GM03348 (cell line): ENCODE results near the gene PTPRN2.

ENCODE experiments used
- DNase-seq: peaks from one replicate; pipeline ENCODE4 v3.0.0; 2012; ENCODE audit warnings: low spot score

Gene PTPRN2

GRCh38 chr7:157863906-157864810 is 723.5 kb downstream of the PTPRN2 start:
- DNase-seq, result no peak

DNA sequence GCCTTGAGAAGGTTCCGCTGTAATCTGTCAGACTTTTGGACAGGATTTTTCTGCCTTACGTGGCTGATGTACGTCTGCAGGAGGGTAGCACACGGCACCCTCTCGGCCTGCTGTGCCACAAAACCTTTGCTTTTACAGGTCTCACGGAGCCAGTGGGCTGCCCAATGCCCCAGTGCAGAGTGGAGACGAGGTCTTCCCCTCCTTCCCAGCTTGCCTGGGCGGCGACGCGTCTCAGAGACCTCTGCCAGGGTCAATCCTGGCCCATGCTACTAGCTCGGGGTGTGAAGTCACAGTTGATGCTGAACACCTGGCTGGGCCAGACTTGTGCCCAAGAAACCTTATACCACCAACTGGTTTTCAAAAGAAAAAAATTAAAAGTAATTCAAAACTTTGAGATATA is 724.4 kb downstream of the PTPRN2 start:
- no peak for DNase-seq

GRCh38 chr7:157862731-157863130 is 724.9 kb downstream of the PTPRN2 start:
- no peak for DNase-seq

DNA sequence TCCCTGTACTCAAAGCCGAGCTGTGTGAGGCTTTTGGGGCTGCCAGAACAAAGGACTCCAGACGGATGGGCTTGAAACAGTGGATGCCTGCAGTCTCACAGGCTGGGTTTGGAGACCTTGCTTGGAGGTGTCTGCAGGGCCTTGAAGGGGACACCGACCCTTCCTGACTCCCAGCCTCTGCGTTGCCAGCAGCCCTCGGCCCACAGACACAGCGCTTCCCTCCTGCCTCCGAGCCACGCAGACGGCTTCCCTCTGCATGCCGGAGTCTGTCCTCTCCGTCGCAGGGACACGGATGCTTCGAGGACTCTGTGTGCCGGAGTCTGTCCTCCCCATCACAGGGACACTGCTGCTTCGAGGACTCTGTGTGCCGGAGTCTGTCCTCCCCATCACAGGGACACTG is 726.1 kb downstream of the PTPRN2 start:
- DNase-seq, result no peak

DNA sequence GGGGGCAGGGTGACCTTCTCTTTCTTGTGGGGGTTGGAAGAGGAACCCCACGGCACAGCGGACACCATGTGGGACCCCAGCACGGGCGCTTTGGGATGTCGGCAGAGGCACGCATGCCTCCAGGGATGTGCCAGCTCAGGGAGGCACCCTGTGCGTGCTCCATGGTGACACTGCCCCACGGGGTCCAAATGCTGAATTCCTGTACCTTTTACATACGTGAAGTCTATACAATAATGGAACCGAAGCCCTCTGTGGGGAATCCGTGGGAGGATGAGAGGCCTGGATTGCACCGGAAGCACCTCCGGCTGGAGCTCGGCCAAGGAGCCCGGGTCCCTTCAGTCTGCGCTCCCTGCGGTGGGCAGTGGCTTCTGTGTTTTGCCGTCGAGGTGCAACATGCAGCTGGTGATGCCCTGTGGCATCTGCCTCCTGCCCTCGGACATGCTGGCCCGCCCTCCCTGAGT is 726.6 kb downstream of the PTPRN2 start:
- DNase-seq, result no peak

DNA sequence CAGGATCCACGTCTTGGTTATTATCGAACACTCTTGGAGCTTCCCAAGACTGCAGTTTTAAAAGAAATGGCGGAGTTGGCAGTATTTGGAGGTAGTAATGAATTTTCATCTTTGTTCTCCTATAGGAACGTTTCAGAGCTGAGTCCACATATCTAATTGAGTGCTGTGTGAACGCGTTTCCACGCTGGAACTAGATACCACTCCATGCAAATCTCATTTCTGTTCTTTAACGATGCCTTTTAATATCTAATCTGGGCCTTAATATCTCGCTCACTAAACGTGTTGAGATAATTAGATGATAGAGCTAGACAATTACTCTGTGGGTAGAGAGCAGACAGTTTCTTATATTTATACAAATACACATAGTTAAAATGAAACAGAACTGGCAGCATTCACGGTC is 727.2 kb downstream of the PTPRN2 start:
- no peak for DNase-seq

GRCh38 chr7:157859915-157860314 is 727.7 kb downstream of the PTPRN2 start:
- DNase-seq, result no peak

- no peak for DNase-seq
These were observed 730.0 kb downstream of the PTPRN2 start for GRCh38 chr7:157857578-157858075.

DNA sequence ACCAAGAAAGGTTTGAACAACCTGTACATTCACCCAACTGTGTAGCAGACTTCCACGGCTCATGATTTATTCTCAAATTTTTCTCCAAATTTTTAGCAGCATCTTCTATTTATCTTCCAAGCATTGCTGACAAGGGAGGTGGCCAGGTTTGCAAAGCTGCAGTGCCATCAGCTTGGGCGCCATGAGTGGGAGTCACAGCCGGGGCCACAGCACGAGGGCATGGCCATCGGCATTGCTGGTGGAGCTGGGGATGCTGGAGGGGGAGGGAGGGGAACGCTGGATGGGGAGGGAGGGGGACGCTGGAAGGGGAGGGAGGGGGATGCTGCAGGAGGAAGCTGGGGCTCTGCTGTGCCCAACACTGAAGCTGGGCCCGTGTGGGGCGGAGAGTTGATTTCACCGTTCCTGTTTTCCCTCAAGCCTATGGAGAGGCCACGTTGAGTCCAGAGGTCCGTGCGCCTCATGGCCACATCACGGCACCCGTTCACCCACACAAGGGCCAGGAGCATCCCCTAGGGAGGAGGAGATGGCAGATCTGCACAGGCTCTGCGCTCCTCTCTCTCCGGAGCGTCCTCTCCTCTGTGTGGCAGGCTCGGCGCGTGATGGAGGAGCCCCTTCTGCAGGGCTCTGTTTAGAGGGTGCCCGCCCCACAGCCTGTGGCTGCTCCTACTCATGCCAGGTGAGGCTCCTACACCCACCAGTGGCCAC is 730.6 kb downstream of the PTPRN2 start:
- no peak for DNase-seq

GRCh38 chr7:157855452-157856213 is 732.0 kb downstream of the PTPRN2 start:
- DNase-seq, result no peak

DNA sequence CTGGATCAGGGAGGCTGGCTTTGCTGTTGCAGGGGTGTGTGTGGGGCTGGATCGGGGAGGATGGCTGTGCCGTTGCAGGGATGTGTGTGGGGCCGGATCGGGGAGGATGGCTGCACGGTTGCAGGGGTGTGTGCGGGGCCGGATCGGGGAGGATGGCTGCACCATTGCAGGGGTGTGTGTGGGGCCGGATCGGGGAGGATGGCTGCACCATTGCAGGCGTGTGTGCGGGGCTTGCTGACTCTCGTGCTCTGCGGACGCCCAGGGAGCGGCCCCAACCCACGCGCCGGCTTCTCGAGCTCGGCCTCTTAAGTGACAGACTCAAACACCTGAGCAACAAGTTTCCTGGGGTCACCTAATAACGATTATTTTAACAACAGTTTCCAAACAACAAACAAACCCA is 732.6 kb downstream of the PTPRN2 start:
- DNase-seq, result no peak

- DNase-seq, result no peak
These were observed 733.3 kb downstream of the PTPRN2 start for GRCh38 chr7:157854066-157854891.

GRCh38 chr7:157853789-157854065 is 733.9 kb downstream of the PTPRN2 start:
- DNase-seq, result no peak

DNA sequence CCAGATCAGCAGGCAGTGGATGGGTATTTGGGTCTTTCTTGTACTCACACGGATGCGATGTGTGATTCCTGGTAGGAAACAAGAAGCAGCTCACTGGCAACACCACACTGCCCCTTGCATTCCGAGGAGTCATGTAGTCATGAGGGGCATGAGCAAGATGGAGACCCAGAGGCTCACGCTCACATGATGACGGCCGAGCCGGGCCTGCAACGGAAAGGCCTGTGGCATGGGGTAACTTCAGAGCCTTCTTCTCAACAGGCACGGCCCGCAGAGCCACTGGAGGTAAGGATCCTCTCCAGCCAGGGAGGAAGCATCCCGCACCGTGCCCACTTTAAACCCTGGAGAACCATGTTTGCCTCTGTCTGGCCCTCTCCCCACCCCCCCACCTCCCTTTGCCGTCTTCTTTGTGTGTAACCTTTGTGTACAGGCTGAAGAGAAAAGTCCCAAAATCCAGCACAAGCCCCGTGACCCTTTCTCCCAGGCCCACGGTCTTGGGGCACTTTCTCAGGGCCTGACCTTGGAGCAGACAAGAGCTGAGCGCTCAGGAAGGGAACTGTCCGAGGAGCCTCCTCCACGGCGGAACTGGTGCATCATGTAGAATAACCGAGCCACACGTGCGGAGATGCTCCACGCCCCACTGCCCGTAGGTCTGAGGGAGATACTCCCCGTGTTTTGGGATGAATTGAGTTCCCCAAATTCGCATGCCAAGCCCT is 734.4 kb downstream of the PTPRN2 start:
- DNase-seq, result no peak

- no peak for DNase-seq
These were observed 736.0 kb downstream of the PTPRN2 start for GRCh38 chr7:157851501-157852067.

DNA sequence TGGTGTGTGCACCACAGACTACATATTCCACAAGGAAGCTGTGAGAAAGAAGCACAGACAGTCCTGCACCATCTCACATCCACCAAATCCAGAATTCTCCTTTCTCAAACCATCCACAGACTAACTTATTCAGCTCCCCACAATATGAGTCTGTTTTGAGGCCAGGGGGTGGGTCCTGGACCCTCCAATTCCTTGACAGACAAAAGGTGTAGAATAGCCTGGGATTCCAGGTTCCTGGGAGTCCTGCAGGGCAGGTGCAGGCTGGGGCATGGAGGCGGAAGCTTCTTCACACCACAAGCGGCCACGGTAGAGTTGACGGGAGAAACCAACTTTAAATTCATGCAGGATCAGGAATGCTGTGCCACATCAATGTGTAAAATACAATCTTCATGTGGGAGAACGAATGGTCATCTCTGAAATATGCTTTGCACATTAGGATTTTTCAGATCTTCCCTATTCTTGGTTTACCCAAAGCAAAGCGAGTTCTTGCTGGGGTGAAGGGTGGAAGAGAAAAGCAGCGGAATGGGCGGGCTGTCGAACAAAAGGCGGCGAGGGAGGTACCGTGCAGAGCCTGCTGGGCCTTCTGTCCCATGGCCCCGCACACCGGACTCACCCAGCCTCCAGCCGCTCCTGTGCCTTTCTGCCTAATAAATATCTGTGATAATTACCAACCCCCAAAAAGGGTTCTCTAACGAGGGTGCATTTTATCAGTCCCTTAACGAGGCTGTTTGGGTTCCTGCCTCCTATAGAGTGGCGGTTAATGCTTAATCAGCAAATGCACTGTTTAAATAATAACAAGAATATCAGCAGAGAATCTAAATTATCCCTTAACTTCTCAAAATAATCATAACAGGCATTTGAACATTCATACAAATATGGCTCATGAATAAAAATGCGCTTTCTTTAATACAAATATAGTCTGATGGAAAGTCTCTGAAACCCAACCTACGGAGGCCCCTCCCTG is 736.9 kb downstream of the PTPRN2 start:
- DNase-seq, result no peak

GRCh38 chr7:157849726-157850125 is 737.9 kb downstream of the PTPRN2 start:
- DNase-seq, result no peak

- DNase-seq, result no peak
These were observed 738.4 kb downstream of the PTPRN2 start for GRCh38 chr7:157849341-157849596.

DNA sequence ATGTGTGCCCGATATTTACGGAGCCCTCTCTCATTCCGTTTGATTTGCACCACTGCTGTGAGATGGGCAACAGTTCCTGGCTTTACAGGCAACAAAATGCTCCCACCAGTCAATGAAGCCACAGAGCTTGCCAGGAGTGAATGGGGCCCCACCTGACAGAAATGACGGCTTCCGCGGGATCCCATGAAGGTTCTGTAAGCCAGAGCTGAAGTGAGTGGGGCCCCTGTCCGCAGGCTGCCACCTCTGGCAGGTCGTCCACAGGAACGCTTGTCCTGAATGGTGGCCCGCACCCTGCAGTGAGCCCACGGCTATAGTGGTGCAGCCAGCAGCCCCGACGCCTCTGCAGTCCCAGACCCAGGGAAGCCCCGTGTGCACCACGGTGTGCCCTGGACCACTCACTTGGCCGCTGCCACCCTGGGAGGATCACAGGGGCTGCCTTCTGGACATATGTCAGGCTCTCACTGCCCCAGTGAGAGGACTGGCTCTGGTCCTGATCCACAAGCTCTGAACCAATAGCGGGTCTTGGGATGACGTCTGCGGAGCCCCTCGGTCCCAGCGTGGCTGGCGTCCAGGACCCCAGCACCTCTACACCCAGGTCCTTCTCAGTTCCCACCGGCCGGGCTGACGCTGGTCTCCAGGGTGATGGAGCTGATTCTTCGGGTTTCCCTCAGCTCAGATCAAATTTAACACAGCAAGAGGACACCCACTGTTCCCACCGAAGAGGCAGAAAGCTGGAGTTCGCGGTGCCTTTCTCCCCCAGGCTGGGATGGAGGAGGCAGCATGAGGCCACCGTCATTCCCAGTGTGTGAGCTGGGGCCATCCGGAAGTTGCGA is 738.9 kb downstream of the PTPRN2 start:
- DNase-seq, result no peak
